ENCODE results near the gene LPXN.

Gene LPXN

DNA sequence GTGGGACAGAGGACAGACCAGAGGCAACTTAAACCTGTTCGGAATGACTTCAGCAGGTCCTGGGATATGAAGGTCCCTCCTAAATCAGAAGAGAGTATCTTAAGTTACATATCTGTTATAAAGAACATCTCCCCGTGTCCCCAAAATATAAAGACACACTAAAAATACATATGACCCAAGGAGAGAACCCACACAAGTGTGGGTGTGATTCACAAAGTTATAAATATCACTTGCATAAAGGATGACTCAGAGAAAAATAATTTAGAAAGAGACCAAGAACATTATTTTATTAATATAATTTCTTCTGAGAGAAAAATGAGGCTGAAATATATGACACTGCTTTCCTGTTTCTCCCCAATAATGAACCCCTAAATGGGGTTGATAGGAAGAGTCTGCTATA is 82.0 kb downstream of the LPXN start:
- Histone ChIP-seq H2AFZ (ENCODE audit: low read length) (no peak overlapping the region), H3K4me2 (ENCODE audit: low read length) (no peak overlapping the region), H3K27me3 (ENCODE audit: insufficient read depth, low read length) (no peaks in the 10 kb centered on the region)

GRCh38 chr11:58490827-58491226 is 84.8 kb downstream of the LPXN start:
- Histone ChIP-seq H3K27ac (ENCODE audit: low read depth, low read length, poor library complexity, severe bottlenecking) (no peak overlapping the region), H2AFZ (ENCODE audit: low read length) (no peak overlapping the region), H3K79me2 (ENCODE audit: insufficient read depth, low read length) (no peaks in the 10 kb centered on the region), H3K9me3 (ENCODE audit: low read length) (no peaks in the 10 kb centered on the region), H3K27me3 (ENCODE audit: insufficient read depth, low read length) (no peaks in the 10 kb centered on the region), H4K20me1 (ENCODE audit: insufficient read depth, low read length) (no peaks in the 10 kb centered on the region), H3K4me1 (ENCODE audit: insufficient read depth, low read length, severe bottlenecking) (no peaks in the 10 kb centered on the region), H3F3A (ENCODE audit: insufficient read depth, low read length) (no peaks in the 10 kb centered on the region), H3K9me2 (ENCODE audit: low read depth, low read length) (no peaks in the 10 kb centered on the region), H3K4me2 (ENCODE audit: low read length) (no peak overlapping the region), H3K9ac (ENCODE audit: low read length) (no peak overlapping the region), H3K36me3 (ENCODE audit: insufficient read depth, low read length) (no peaks in the 10 kb centered on the region), H3K4me3 (ENCODE audit: low read depth, low read length, poor library complexity, severe bottlenecking) (no peak overlapping the region)
- TF ChIP-seq EZH2 (IDR thresholded peaks at IDR 0.05; ENCODE audit: borderline replicate concordance, low read length) = no peak
- TF ChIP-seq, protein P1, sequence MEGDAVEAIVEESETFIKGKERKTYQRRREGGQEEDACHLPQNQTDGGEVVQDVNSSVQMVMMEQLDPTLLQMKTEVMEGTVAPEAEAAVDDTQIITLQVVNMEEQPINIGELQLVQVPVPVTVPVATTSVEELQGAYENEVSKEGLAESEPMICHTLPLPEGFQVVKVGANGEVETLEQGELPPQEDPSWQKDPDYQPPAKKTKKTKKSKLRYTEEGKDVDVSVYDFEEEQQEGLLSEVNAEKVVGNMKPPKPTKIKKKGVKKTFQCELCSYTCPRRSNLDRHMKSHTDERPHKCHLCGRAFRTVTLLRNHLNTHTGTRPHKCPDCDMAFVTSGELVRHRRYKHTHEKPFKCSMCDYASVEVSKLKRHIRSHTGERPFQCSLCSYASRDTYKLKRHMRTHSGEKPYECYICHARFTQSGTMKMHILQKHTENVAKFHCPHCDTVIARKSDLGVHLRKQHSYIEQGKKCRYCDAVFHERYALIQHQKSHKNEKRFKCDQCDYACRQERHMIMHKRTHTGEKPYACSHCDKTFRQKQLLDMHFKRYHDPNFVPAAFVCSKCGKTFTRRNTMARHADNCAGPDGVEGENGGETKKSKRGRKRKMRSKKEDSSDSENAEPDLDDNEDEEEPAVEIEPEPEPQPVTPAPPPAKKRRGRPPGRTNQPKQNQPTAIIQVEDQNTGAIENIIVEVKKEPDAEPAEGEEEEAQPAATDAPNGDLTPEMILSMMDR (IDR thresholded peaks at IDR 0.05; ENCODE audit: low read length) = no peak

More for the DNA sequence above, 82.0 kb downstream of the LPXN start:
- TF ChIP-seq, protein P1 (IDR thresholded peaks at IDR 0.05; ENCODE audit: low read length) = no peak
- TF ChIP-seq EZH2 (IDR thresholded peaks at IDR 0.05; ENCODE audit: borderline replicate concordance, low read length) = no peak
- no peak overlapping the region for H3K4me3 ChIP-seq (ENCODE audit: low read depth, low read length, poor library complexity, severe bottlenecking)
- H3K9me3 ChIP-seq (ENCODE audit: low read length) = no peaks in the 10 kb centered on the region
- H3K36me3 ChIP-seq (ENCODE audit: insufficient read depth, low read length) = no peaks in the 10 kb centered on the region
- no peaks in the 10 kb centered on the region for H3K9me2 ChIP-seq (ENCODE audit: low read depth, low read length)
- no peaks in the 10 kb centered on the region for H3K79me2 ChIP-seq (ENCODE audit: insufficient read depth, low read length)
- H3F3A ChIP-seq (ENCODE audit: insufficient read depth, low read length) = no peaks in the 10 kb centered on the region
- H3K27ac ChIP-seq (ENCODE audit: low read depth, low read length, poor library complexity, severe bottlenecking) = no peak overlapping the region
- H3K4me1 ChIP-seq (ENCODE audit: insufficient read depth, low read length, severe bottlenecking) = no peaks in the 10 kb centered on the region
- no peaks in the 10 kb centered on the region for H4K20me1 ChIP-seq (ENCODE audit: insufficient read depth, low read length)
- no peak overlapping the region for H3K9ac ChIP-seq (ENCODE audit: low read length)

- Histone ChIP-seq H3K4me1 (ENCODE audit: insufficient read depth, low read length, severe bottlenecking) (no peaks in the 10 kb centered on the region), H3K27me3 (ENCODE audit: insufficient read depth, low read length) (no peaks in the 10 kb centered on the region), H3K4me2 (ENCODE audit: low read length) (no peak overlapping the region), H3K27ac (ENCODE audit: low read depth, low read length, poor library complexity, severe bottlenecking) (no peak overlapping the region), H3K4me3 (ENCODE audit: low read depth, low read length, poor library complexity, severe bottlenecking) (no peak overlapping the region), H3K9ac (ENCODE audit: low read length) (no peak overlapping the region), H3K9me3 (ENCODE audit: low read length) (no peaks in the 10 kb centered on the region), H3K79me2 (ENCODE audit: insufficient read depth, low read length) (no peaks in the 10 kb centered on the region), H4K20me1 (ENCODE audit: insufficient read depth, low read length) (no peaks in the 10 kb centered on the region), H3K36me3 (ENCODE audit: insufficient read depth, low read length) (no peaks in the 10 kb centered on the region), H3K9me2 (ENCODE audit: low read depth, low read length) (no peaks in the 10 kb centered on the region), H3F3A (ENCODE audit: insufficient read depth, low read length) (no peaks in the 10 kb centered on the region), H2AFZ (ENCODE audit: low read length) (no peak overlapping the region)
- TF ChIP-seq, protein P1 (IDR thresholded peaks at IDR 0.05; ENCODE audit: low read length) = no peak
- TF ChIP-seq EZH2 (IDR thresholded peaks at IDR 0.05; ENCODE audit: borderline replicate concordance, low read length) = no peak
Observed at GRCh38 chr11:58487170-58487569, 88.5 kb downstream of the LPXN start.

Measured in OCI-LY1 (cell line).